ENCODE measurements around the gene PCYOX1L.

The PCYOX1L gene

GRCh38 chr5:149407323-149408251, 49.7 kb downstream of the PCYOX1L start:
- Histone ChIP-seq H3K9me3 (no peaks in the 10 kb centered on the region), H3K36me3 (peaks cover 52 to 54% (median 54%) of the 10 kb centered on the region in 3 donors), H3K27ac (peak overlapping the region; percentile 90 to 98), H3K4me3 (peak overlapping the region; percentile 66 to 94), H3K4me1 (peaks cover 0 to 42% (median 31%) of the 10 kb centered on the region in 4 donors), H3K27me3 (no peaks in the 10 kb centered on the region)
- peak in 1 of 2 donors; percentile 60 for DNase-seq
- TF ChIP-seq CTCF (IDR thresholded peaks at IDR 0.05) = no peak
- intact Hi-C loops (cut with DNase I; ENCODE audit: low total_unique reads) = loop anchor here (2.0 kb wide), 1 partner anchor 25 kb away; no protein-coding TSS in a partner anchor

DNA sequence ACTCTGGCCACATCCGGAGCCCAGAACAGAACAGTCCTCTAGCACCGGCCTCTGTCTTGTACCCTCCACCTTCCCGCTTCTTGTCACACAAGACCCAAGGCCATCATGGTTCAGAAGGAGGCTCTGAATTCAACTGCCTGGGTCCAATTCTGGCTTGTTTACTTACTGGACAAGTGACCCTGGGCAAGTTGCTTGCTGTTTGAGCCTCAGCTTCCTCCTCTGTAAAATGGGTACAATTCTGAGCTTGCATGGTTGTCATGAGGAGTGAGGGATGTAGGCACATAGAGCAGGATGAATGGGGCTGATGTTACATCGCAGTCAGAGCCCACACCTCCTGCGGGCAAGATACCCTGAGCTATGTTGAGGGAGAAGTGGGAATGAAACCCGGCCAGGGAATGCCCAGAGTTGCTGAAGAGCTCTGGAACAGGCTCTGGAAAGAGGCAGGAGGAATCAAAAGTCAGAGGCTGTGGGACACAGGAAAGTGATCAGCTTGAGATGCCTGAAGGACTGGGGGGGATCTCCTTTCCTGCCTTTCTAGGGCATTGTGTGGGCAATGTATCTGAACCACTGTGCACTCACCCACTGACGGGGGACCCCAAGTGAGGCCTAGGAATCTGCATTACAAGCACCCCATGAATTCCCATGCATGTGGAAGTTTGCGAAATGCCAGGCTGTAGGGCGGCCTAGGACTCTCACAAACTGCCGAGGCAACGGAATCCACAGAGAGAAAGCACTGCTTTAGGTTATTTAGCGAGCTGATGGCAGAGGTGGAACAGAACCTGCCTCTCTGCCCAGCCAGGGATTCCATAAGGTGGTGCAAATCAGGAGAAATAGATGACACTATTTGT, 50.6 kb downstream of the PCYOX1L start:
- H3K4me1 ChIP-seq = peaks cover 0 to 42% (median 30%) of the 10 kb centered on the region in 4 donors
- intact Hi-C loops (cut with DNase I; ENCODE audit: low total_unique reads) = no loop called here
- no peak for TF ChIP-seq CTCF (IDR thresholded peaks at IDR 0.05)
- peaks cover 61 to 63% (median 63%) of the 10 kb centered on the region in 3 donors for H3K36me3 ChIP-seq
- H3K27me3 ChIP-seq = no peaks in the 10 kb centered on the region
- DNase-seq = peak in 1 of 2 donors; percentile 43
- peak overlapping the region; percentile 90 to 98 for H3K27ac ChIP-seq
- H3K4me3 ChIP-seq = peak overlapping the region; percentile 66 to 94
- H3K9me3 ChIP-seq = no peaks in the 10 kb centered on the region

- TF ChIP-seq CTCF (IDR thresholded peaks at IDR 0.05) = no peak
- DNase-seq = peak in 1 of 2 donors; percentile 51
- H3K36me3 ChIP-seq = peaks cover 70 to 72% (median 71%) of the 10 kb centered on the region in 3 donors
- intact Hi-C loops (cut with DNase I; ENCODE audit: low total_unique reads) = no loop called here
- H3K27me3 ChIP-seq = no peaks in the 10 kb centered on the region
- no peaks in the 10 kb centered on the region for H3K9me3 ChIP-seq
- peak overlapping the region; percentile 66 to 94 for H3K4me3 ChIP-seq
- H3K27ac ChIP-seq = peak overlapping the region; percentile 90 to 98
- H3K4me1 ChIP-seq = peaks cover 0 to 42% (median 26%) of the 10 kb centered on the region in 4 donors
These were observed 51.6 kb downstream of the PCYOX1L start for GRCh38 chr5:149409268-149409948.

GRCh38 chr5:149410071-149410470, 52.2 kb downstream of the PCYOX1L start:
- Histone ChIP-seq H3K27ac (peak overlapping the region; percentile 90 to 98), H3K4me3 (peak overlapping the region; percentile 66 to 94), H3K9me3 (no peaks in the 10 kb centered on the region), H3K4me1 (peaks cover 0 to 42% (median 25%) of the 10 kb centered on the region in 4 donors), H3K27me3 (no peaks in the 10 kb centered on the region), H3K36me3 (peaks cover 77 to 79% (median 78%) of the 10 kb centered on the region in 3 donors)
- intact Hi-C loops (cut with DNase I; ENCODE audit: low total_unique reads) = no loop called here
- peak in 1 of 2 donors; percentile 60 for DNase-seq
- TF ChIP-seq CTCF (IDR thresholded peaks at IDR 0.05) = no peak
